ENCODE measurements around the gene DLEU7. TPM values are rescaled to one million over a fixed set of nuclear protein-coding genes. Genes with fewer than 3 reads are reported as not detected.

DLEU7 gene
- total and polyA plus RNA-seq, 10 of the 15 experiments (the other 5 are each of a cell fraction or from before 2014, with no cell fraction given) = not detected

DNA sequence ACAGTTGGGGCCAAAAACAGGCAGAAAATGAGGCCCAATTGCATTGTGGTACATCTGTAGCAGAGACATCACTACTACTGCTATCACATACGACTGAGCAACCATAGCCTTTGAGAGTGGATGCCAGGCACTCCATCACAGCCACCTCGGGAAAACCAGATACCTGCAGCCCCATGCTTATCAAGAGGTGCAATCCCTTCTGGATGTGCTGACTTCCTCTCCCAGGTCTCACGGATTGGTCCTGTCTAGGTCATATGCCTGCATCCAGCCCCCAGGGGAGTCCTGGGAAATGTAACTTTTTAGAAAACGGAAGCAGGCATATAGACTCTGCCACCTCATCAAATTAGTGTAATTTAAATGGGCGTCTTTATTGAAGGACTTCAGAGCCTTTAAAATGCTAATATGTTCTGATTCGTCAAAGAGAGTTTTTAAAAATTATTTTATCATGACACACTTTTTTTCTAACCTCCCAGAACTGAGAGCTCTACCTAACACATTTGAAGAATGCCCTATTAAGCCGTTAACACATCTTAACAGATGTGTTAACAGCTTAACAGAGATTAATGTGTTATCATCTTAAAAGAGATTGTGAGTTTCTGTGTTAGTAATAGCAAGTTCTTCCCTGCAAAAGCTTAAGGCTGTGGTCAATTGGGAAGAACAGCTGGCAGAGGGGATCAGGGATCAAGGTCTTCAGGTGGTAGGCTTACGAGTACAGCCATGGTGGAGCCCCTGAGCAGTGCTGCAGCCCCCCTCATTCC is 63.9 kb downstream of the DLEU7 start:
- intact Hi-C loops (cut with micrococcal nuclease; ENCODE audit: unreplicated experiment) (no loop called here), in situ Hi-C loops (cut with MboI) (no loop called here)
- ChIA-PET POLR2A (no interaction called here), CTCF (interaction anchor here (1.3 to 3.4 kb wide), 3 partner anchors 21 to 803 kb away, joined by 3 to 11 read pairs (median 5); no protein-coding TSS in a partner anchor), RAD21 (ENCODE audit: unreplicated experiment) (no interaction called here), SMC1A (ENCODE audit: uncharacterized antibody, unreplicated experiment) (interaction anchor here (1.2 to 1.9 kb wide), 2 partner anchors 19 to 31 kb away, joined by 3 read pairs; no protein-coding TSS in a partner anchor)
- H3K9ac ChIP-seq (ENCODE audit: control insufficient read depth, insufficient read depth, low read length) = no peak overlapping the region
- no peak overlapping the region for H2AFZ ChIP-seq (ENCODE audit: control insufficient read depth, low read depth, low read length)
- no peak for TF ChIP-seq NRF1 (conservative IDR thresholded peaks at IDR 0.05; ENCODE audit: low read depth, low read length)
- no peak for TF ChIP-seq ETV6 (conservative IDR thresholded peaks at IDR 0.05 in 1 of 2, IDR thresholded peaks at IDR 0.05 in 1 of 2; ENCODE audit: borderline replicate concordance in 1 of 2, low read depth in 1 of 2)
- no peak for TF ChIP-seq ZNF274 (IDR thresholded peaks at IDR 0.05; ENCODE audit: insufficient read depth, insufficient read length)
- no peak for TF ChIP-seq JUND (IDR thresholded peaks at IDR 0.05; ENCODE audit: low read depth, low read length)
- TF ChIP-seq KLF5 (IDR thresholded peaks at IDR 0.05; ENCODE audit: partially characterized antibody) = no peak
- TF ChIP-seq ESRRA (IDR thresholded peaks at IDR 0.05; ENCODE audit: low read length) = no peak
- no peak for TF ChIP-seq MYB (IDR thresholded peaks at IDR 0.05; ENCODE audit: borderline replicate concordance, low read depth, low read length)
- no peak for TF ChIP-seq WRNIP1 (IDR thresholded peaks at IDR 0.05; ENCODE audit: borderline replicate concordance, low read depth, low read length)
- no peak for TF ChIP-seq NFIC (IDR thresholded peaks at IDR 0.05; ENCODE audit: low read depth, low read length)
- TF ChIP-seq POLR2AphosphoS5 (IDR thresholded peaks at IDR 0.05; ENCODE audit: low read length) = no peak
- TF ChIP-seq, protein P1, sequence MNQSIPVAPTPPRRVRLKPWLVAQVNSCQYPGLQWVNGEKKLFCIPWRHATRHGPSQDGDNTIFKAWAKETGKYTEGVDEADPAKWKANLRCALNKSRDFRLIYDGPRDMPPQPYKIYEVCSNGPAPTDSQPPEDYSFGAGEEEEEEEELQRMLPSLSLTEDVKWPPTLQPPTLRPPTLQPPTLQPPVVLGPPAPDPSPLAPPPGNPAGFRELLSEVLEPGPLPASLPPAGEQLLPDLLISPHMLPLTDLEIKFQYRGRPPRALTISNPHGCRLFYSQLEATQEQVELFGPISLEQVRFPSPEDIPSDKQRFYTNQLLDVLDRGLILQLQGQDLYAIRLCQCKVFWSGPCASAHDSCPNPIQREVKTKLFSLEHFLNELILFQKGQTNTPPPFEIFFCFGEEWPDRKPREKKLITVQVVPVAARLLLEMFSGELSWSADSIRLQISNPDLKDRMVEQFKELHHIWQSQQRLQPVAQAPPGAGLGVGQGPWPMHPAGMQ (IDR thresholded peaks at IDR 0.05; ENCODE audit: borderline replicate concordance) = no peak
- TF ChIP-seq SIX5 (IDR thresholded peaks at IDR 0.05; ENCODE audit: low read depth, low read length, severe bottlenecking) = no peak
- no peak for TF ChIP-seq BMI1 (IDR thresholded peaks at IDR 0.05; ENCODE audit: borderline replicate concordance)
- TF ChIP-seq NBN (IDR thresholded peaks at IDR 0.05) = no peak
- TF ChIP-seq RAD21 (IDR thresholded peaks at IDR 0.05; ENCODE audit: insufficient read depth, low read depth, low read length) = no peak
- TF ChIP-seq, protein P2, sequence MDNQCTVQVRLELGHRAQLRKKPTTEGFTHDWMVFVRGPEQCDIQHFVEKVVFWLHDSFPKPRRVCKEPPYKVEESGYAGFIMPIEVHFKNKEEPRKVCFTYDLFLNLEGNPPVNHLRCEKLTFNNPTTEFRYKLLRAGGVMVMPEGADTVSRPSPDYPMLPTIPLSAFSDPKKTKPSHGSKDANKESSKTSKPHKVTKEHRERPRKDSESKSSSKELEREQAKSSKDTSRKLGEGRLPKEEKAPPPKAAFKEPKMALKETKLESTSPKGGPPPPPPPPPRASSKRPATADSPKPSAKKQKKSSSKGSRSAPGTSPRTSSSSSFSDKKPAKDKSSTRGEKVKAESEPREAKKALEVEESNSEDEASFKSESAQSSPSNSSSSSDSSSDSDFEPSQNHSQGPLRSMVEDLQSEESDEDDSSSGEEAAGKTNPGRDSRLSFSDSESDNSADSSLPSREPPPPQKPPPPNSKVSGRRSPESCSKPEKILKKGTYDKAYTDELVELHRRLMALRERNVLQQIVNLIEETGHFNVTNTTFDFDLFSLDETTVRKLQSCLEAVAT (IDR thresholded peaks at IDR 0.05) = no peak
- no peak for TF ChIP-seq SP1 (IDR thresholded peaks at IDR 0.05; ENCODE audit: low read depth, low read length)
- no peaks in the 10 kb centered on the region for H3K36me3 ChIP-seq (ENCODE audit: control insufficient read depth in 2 of 2, insufficient read depth in 2 of 2, low read length in 1 of 2)
- H3K27ac ChIP-seq (ENCODE audit: control insufficient read depth, insufficient read depth) = no peak overlapping the region
- H4K20me1 ChIP-seq (ENCODE audit: control insufficient read depth, insufficient read depth) = no peaks in the 10 kb centered on the region
- no peaks in the 10 kb centered on the region; the same call in 2 of the 3 replicates for H3K9me3 ChIP-seq (replicated peaks; ENCODE audit: control insufficient read depth, insufficient read depth, low read length)
- ATAC-seq = no peak
- no peak for DNase-seq (ENCODE audit: low read depth, low spot score)
- no peak overlapping the region for H3K4me2 ChIP-seq (ENCODE audit: control insufficient read depth, insufficient read depth)
- H3K4me3 ChIP-seq = no peak overlapping the region
- WGBS (ENCODE audit: insufficient coverage, insufficient replicate concordance, low lambda C conversion rate, missing lambda C conversion rate) = 38% methylated on average over 8 of the region's 8 CpGs
- H3K27me3 ChIP-seq (replicated peaks in 1 of 2; ENCODE audit: control insufficient read depth in 2 of 2, insufficient read depth in 2 of 2, low read length in 1 of 2) = 0 out of 4 replicates have a peak, but pooled peaks cover 0 to 2% of the 10 kb centered on the region in 2 experiments
- FAIRE-seq = no peak
- no peaks in the 10 kb centered on the region for H3K4me1 ChIP-seq (ENCODE audit: control insufficient read depth, insufficient read depth, low read length)
- no TSS peak for BruUV-seq (replicated peaks)
- no peaks in the 10 kb centered on the region for H3K79me2 ChIP-seq (ENCODE audit: control insufficient read depth, insufficient read depth, low read length)

Data from GM12878 (cell line).